Esophagus muscularis mucosa (tissue), 4 donors: Measurements from ENCODE around the gene RFTN1.

ENCODE experiments used
- CTCF ChIP-seq, 3 experiments: fragments of 200-600 bp in 2 of 3; fragments of 450-650 bp in 1 of 3; sonication (generic) in 2 of 3; IDR thresholded peaks; one replicate each; pipeline ENCODE4 v1.5.1; 2017 to 2019; ENCODE audit warnings: antibody characterized with exemption in 3 of 3, mild to moderate bottlenecking in 2 of 3, moderate library complexity in 1 of 3
- EP300 ChIP-seq: sonication (generic); formaldehyde crosslinking; IDR thresholded peaks from one replicate; pipeline ENCODE4 v1.6.1; 2017; ENCODE audit warnings: antibody characterized with exemption
- POLR2A ChIP-seq: fragments of 450-650 bp; IDR thresholded peaks from one replicate; pipeline ENCODE4 v1.6.1; 2017; ENCODE audit warnings: antibody characterized with exemption, moderate library complexity, mild to moderate bottlenecking, low read depth
- POLR2AphosphoS5 ChIP-seq, 2 donors: sonication (generic); formaldehyde crosslinking; IDR thresholded peaks; one replicate each; pipeline ENCODE4 v1.6.1; 2017; ENCODE audit warnings: antibody characterized with exemption in 2 of 2

GRCh38 chr3:16411441-16411840, 102.1 kb downstream of the RFTN1 start:
- TF ChIP-seq CTCF (IDR thresholded peaks at IDR 0.05) (no peak), POLR2AphosphoS5 (IDR thresholded peaks at IDR 0.05) (no peak), EP300 (no peak), POLR2A (no peak)
